ENCODE measurements around the gene DPYSL4. TPM values are rescaled to one million over a fixed set of nuclear protein-coding genes. Genes with fewer than 3 reads are reported as not detected.

The DPYSL4 gene
- total RNA-seq, 1 donor from 2014 or later: 0.99 TPM

- DNase-seq: no peak
Observed at GRCh38 chr10:132163826-132164515, 22.8 kb upstream of the DPYSL4 start.

DNA sequence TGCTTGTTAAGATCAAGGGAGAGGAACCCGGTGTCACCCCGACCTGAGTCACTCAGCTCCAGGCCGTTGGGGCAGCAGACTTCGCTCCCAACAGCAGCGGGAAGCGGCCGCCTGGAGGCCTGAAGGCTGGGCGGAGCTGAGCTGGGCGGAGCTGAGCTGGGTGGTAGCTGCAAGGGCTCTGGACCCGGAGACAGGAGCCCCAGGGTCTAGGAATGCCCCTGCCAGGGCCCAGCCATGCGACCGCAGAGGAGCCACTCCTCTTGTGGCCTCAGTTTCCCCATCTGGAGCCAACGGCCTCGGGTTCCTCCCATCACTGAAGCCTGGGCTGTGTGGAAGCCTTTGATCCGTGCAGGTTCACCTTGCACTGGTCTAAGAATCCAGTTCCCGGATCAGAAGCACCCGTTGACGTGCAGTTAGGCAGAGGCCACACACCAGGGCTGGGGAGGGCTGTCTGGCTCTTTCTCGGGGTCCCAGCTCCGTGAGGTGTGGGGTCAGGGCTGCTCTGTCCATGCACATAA, 21.9 kb upstream of the DPYSL4 start:
- no peak for DNase-seq

DNA sequence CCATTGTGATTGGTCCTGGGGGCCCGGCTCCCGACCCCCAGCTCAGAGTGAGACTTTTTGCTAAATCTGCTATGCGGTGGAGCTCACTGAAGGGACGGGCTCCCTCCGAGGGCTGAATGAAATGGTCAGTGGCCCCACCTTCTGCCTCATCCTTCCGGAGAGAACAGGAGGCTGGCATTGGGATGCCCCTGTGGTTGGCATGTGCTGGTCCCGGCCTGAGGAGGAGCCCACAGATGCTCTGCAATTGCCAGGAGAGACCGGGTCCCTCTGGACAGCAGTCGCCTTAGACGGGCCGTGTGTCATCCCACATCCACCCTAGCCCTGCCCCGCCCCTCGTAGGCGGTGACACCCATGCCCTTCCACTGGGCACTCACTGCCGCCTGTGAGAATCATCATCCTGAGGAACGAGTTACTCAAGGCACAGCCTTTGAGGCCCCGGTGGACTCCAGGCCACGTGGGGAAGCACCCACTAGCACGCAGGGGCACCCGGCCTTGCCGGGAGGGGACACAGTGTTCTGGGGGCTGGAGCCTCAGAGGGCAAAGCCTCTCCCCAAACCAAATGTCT, 21.2 kb upstream of the DPYSL4 start:
- no peak for DNase-seq

DNA sequence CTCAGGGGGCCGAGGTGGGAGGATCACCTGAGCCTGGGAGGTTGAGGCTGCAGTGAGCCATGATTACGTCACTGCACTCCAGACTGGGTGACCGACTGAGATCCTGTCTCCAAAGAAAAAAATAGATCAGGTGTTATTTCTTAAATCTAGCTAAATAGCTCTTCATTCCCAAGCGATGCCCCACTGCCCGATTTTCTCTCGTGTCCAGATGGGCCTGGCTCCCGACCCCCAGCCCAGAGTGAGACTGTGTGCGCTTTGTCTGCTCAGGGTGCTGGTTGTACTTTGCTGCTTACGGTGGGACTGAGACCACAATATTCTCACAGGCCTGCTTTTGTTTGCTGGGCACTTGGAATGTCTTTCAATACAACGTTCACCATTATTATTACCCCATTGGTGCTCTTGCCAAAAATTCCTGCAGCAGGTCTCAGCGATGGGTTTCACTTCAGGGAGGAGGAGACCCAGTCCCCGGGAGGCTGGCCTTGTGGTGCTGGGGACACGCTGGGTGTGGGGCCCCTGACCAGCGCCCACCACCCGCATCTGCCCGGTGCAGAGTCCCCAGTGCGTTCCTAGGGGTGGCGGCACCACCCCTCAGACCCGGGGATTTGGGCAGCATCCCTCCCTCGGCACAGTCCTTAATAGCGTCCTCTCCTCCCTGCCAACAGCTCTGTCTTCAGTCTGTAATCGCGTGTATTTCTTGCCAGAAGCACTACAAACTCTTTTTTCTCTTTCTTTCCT, 20.4 kb upstream of the DPYSL4 start:
- DNase-seq: no peak

- no peak for DNase-seq
Observed at GRCh38 chr10:132167041-132167674, 19.6 kb upstream of the DPYSL4 start.

DNA sequence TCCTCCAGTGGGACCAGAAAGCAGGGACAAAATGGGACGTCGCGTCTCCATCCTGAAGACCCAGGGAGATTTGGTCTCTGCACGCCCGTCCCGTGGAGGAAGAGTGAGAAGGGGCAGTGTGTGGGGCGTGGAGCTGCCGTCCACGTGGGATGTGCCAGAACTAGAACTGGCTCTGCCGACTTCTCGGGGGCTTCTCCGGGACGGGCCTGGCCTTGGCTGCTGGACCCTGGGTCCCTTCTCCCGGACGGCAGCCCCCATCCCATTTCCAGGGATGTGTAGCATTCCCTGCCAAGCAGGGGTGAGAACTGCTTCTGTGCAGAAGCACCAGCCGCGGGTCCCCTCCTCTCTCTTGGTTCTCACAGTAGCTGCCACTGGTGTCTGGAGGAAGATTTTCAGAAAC, 18.8 kb upstream of the DPYSL4 start:
- DNase-seq: no peak

DNA sequence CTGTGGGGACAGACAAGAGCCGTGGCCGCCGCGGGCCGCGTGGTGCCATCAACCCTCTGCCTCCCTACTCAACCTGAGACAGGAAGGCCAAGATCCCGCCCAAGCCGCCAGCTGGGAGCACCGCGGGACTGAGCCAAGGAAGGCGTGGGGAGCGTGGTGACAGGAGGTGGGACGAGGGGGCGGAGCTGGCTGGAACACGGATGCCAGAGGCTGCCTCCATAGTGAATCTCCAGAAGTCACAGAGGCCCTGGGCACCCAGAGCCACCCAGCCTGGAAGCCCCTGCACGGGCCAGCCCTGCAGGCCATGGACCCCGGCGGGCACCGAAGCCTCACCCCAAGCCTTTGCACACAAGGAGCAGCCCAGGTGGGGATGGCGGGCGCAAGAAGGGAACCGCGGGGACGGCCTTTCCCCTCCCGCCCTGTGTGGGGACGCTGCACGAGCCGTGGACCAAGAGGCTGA, 18.1 kb upstream of the DPYSL4 start:
- no peak for DNase-seq

DNA sequence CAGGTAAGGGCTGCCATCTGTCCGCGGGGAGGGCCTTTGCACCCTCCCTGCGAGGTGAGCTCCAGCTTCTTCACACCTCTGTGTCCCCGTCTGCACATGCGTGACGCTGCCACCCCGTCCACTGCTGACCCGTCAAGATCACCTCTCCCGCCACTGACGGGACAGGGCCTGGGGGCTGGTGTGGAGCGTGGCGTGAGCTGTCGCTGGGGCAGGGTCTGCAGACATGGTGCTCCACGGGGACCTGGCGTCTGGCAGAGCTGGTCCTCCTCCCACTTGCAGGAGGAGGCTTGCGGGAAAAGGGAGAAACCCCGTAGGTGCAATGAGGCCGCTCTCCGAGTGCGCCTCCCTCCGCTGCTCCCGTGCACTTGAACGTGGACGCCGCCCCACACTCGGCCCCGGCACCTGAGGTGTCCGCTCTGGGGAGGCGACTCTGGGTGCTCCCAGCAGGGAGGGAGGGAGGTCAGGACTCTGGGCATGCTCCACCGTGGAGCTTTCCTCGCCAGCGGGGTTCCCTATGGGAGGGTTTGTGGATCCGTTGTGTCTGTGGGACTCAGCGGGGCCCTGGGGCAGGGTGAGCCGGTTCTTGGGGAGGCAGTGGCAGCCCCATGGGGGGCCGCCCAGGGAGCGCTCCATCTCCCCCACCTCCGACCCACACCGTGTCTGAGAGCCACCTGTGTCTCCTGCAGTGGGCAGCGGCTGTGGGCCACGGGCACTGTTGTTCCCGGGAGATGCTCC, 17.6 kb upstream of the DPYSL4 start:
- no peak for DNase-seq

- no peak for DNase-seq
Observed at GRCh38 chr10:132169766-132170560, 16.8 kb upstream of the DPYSL4 start.

DNA sequence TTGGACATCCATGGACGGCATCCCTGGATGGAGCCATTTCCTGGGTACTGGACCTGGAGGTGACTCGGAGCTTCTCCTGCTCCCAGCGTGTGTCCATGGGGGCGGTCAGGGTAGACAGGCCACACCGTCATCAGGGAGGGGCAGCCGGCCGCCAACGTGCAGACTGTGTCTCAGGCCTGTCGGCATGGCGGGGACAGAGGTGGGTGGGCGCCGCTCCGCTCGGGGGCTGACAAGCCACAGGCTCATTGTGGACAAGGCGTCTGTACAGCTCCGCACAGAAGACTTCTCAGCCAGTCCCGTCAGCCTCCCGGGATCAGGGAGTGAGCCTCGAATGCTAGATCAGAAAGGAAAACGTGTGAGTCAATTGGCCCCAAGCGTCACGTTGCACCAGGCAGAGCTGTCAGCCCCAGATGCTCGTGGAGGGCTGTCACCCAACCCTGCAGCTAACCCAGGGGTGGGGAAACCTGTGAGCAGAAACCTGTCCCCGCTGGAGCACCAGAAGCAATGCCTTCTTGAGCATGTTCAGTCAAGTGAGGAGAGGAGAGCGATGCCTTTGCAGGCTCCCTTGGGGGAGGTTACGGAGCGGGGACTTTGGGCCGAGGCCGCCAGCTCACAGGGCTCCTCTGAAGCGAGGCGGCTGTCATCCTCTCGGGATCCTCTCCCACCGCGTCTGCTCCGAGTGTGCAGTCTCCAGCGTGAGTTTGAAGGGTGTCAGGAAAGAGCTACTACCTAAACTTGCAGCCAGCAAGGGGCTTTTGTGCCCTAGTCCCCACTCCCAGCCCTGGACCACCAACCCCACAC, 16.0 kb upstream of the DPYSL4 start:
- DNase-seq: no peak

GRCh38 chr10:132172091-132173066, 14.4 kb upstream of the DPYSL4 start:
- DNase-seq: no peak

DNA sequence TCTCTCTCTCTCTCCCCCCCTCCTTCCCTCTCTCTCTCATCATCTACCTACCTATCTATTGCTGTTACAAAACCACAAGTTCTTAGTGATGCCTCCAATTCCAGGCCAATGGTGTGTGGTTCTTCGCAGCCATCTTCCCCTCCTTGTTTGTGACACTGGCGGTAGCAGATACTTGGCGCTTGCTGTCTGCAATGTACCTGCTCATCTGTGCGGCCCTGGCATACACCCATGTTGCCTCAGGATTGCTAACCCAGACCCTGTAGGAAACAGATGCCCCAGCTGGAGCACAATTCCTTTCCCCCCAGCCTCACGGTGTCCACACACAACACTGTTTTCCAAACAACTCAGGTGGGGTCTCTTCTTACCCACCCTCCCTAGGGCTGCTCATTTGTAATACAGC, 13.6 kb upstream of the DPYSL4 start:
- DNase-seq: no peak

- no peak for DNase-seq
Observed at GRCh38 chr10:132174237-132174636, 12.5 kb upstream of the DPYSL4 start.

DNA sequence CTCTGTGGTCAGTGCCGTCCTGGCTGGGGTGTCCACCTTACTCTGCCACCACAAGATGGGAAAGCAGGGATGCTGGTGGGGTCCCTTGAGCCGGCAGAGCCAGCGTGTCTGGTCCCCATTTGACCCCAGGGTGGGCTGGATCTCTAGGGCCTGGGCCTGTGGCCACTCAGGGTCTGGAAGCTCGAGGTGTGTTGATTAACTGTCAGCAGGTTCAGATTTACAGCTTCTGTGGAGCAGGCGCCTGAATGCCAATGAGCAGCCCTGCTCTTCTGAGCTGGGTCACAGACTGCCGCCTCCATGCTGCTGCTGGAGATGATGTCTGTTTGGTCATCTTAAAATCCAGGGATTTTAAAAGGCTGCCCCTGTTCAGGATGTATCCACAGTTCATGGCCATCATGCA, 11.3 kb upstream of the DPYSL4 start:
- no peak for DNase-seq

DNA sequence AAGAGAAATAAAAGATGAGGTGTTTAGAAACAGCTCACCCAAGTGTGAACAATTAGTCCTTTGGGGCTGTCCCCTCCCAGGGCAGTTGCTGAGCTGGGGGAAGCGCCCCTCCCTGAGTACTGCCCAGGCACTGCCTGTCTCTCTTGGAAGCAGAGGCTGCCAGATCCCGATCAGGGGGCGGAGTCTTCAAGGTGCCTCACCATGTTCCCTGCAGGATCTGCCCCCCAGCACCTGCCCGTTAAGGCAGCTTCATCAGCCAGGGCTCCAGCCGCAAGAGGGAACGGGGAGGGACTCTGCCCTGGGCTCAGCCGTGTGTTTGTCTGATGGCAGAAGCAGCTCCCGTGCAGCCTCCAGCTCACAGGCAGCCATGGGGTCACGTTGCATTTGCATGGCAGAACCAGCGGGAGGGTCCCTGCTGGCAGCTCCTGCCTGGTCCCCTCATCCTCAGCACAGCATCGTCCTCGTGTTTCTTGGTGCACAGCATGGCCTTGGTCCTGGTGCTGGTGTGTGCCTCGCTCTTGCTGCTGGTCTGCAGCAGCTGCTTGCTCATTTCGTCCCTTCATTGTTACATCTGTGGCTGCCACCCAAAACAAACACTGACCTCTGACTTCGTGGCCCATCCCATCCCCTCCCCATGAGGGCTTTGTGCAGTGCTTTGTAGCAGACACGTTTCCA, 10.7 kb upstream of the DPYSL4 start:
- no peak for DNase-seq

DNA sequence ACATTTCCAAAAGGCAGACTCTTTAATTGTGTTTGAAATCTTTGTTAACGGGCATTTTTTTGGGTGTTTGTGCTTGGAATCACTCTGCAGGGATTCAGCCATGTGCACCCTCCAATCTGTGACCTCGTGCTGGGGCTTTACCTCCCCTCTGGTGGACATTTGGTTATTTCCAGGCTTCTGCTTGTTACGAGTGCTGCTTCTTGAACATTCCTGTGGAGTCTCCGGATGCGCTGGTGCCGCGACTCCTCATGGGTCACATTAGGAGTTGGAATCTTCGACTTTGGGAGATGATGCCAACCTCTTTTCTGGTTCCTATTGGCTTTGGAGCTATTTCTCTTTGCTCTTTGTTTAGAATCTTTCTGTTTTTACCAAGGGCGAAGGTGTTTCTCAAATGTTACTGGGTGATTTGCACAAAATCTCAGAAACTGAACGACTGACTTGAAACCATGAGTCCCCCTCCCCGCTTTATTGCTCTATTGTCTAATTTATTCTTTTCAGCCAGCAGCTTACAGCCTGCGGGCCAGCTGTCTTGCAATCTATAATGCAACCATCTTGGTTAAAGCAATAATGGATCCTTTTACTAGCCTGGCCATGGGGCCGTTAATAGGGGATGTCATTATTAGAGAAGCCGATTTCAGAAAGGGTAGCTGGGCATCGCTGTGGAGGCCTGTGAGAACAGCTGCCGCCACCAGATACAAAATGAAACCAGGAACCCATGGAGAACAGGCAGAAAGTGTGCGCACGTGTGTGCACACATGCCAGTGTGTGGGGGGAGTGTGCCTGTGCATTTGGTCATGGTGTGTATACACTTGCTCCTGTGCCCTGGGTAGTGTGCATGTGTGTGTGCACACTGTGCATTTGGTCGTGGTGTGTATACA, 9.9 kb upstream of the DPYSL4 start:
- DNase-seq: no peak

DNA sequence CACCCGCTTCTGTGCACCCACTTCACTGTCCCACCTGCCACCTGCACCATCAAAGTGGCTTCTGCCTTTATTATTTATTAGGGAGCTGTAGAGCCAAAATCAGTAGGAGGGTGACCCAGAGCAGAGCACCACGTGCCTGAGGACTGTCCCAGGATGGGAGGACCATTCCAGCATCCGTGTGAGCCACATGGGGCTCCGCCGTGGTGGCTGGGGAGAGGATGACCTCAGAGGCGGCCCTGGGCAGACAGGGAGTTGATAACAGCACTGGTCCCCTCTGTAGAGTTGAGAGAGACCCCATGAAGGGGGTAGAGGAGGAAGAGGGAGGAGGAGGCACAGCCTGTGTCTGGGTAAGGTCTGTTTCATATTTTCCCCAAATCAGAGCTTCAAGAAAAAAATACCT, 8.7 kb upstream of the DPYSL4 start:
- DNase-seq: no peak

All from skin of body (tissue), 2 donors.